GM19438 (cell line): ENCODE data around the gene SYT17.

ENCODE experiments used
- ATAC-seq: cut with Tn5 transposase; IDR thresholded peaks from one replicate; pipeline ENCODE4 v1.9.1; 2021; ENCODE audit warnings: low read depth; ENCODE audit not compliant: unreplicated experiment

Gene SYT17

DNA sequence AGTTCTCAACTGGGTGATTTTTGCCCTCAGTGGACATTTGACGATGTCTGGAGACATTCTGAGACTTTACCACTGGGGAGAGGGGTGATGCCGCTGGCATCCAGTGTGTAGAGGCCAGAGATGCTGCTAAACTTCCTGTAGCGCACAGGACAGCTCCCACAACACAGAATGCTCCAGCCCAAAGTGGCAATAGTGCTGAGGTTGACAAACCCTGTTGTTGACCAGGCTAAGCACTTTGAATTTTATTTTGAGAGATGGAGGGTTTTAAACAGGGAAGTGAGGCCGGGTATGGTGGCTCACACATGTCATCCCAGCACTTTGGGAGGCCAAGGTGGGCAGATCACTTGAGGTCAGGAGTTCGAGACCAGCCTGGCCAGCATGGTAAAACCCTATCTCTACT is 44.0 kb downstream of the SYT17 start:
- ATAC-seq = no peak

DNA sequence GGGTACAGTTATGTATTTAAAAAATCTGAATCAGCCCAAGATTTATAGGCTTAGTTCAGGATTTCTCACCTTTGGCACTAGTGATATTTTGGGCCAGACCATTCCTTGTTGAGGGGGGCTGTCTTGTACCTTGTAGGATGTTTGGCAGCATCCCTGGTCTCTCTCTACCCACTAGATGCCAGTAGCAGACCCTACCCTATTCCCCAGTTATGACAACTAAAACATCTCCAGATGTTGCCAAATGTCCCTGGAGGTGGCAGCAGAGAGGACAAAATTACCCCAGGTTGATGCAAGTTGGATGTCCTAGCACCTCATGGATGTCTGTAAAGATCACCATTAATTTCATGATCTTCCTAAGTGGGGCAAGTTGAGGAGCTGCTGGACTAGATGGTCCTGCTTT is 45.8 kb downstream of the SYT17 start:
- no peak for ATAC-seq

DNA sequence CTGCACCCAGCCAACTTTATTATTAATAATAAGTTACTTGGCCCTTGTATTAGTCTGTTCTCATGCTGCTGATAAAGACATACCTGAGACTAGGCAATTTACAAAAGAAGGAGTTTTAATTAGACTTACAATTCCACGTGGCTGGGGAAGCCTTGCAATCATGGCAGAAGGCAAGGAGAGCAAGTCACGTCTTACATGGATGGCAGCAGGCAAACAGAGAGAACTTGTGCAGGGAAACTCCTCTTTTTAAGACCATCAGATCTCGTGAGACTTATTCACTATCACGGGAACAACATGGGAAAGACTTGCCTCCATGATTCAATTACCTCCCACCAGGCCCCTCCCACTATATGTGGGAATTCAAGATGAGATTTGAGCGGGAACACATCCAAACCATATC is 47.7 kb downstream of the SYT17 start:
- no peak for ATAC-seq

DNA sequence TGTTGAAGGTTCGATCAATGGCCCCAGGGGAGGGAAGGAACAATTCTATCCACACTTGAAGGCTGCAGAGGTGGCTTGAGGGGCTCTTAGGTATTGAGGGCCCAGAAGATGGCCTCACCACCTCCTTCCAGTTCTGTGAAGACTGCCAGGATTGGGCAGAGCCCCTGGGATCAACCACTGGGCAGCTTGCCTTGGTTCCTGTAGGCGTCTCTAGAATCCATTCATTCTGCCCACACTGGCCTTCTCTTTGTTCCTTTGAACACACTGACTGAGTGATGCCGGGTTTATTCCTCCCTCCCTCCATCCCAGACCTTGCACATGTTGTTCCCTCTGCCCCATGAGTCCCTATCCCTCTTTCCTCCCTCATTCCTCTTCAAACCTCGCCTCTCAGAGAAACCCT is 50.5 kb downstream of the SYT17 start:
- no peak for ATAC-seq

DNA sequence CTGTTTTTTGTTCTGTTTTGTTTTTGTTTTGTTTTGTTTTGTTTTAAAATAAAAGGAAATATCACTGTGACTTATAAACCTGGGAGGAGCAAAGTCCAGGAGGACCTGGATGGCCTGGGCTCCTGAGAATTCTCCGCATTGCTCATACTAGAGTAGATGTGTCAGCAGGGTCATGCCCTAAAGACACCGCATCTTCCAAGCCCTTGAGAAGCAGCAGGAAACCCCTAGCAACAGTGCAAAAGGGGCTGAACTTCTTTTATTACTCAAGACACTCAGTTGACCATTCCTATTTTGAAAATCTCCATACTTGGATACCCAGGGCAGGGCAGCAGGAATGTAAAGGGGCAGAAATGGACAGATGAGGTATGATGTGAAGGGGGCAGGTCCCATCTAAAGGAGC is 51.8 kb downstream of the SYT17 start:
- ATAC-seq = no peak

DNA sequence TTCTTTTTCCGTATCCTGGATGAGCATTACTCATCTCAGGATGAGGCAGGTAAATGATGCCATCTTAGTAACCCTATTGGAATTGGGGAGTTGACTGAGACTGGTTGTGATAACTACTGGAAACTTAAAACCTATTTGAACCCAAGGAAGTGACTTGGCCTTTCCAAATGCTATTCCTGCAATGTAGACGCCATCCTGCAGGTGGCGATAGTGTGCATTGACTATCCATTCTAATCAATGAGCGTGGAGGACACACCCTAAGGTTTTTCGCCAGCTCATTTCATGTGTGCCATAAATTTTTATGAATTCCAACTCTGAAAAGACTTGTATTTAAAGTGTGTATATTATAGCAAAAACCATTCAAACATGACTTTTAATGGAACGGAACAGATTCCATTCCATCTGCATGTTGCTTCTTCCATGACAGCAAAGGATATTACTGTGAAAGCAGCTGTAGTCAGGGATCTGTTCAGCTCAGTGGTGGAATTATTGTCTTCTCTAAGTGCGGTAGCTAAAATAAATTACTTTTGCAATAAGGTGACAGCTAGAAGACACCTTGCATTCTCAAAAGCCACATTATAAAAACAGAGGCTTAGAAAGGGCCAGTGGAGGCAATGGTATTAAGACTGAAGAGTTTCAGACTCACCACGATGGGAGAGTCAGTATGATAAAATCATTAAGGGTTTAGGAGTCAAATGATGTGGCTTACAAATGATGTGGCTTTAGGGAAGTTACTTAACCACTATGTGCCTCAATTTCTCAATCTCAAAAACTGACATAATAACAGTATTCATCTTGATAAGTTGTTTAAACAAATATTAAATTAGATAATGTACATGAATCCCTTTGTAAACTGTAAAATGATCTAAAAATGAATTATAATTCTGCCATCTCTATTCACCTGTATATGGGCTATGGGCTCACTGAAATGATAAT is 55.5 kb downstream of the SYT17 start:
- no peak for ATAC-seq

DNA sequence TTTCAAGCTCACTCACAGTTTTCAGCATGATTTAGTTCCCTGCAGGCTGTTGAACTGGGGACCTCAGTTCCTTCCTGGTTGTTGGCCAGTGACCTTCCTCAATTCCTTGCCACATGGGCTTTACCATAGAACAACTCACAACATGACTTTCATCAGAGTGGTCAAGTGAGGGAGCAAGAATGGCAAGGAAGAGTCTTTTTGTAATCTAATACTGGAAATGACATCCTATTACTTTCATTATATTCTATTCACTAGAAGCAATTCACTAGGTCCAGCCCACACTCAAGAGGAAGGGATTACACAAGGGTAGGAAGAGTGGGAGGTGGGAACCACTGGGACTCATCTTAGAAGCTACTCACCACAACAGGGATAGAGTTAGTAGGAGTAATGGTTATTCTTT is 57.6 kb downstream of the SYT17 start:
- ATAC-seq = no peak

DNA sequence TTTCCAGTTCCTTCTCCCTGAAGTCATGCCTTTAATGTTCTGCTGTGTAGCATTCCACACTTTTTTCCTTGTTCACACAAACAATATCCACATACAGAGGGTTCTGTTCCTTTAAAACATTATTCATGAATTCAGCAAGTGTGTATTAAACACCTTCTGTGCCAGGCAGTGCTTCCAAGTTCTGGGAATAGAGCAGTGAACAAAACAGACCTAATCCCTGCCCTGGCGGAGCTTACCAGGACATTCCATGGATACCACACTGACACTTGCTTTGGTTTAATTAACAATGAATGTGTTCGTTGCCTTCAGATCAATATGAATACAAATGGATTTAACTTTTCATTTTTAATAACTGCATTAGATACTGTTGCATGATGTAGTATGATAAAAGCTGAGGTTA is 59.6 kb downstream of the SYT17 start:
- no peak for ATAC-seq

DNA sequence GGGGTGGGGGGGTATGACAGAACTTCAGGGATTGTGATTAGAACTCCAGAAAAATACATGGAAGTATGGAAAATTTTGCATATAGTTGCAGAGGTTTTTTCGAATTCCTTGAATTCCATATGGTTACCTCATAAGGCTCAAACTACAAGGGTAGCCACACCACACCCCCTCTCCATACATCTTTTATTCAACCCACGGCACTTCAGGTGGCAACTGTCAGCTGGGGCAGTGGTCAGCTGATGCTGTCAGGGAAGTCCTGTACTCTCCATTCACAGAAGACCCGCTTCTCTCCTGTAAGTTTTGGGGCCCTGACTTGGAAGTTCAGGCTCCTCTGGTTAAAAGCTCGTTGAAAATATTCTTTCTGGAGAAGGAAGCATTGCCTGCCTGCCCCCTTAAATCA is 60.0 kb downstream of the SYT17 start:
- no peak for ATAC-seq

DNA sequence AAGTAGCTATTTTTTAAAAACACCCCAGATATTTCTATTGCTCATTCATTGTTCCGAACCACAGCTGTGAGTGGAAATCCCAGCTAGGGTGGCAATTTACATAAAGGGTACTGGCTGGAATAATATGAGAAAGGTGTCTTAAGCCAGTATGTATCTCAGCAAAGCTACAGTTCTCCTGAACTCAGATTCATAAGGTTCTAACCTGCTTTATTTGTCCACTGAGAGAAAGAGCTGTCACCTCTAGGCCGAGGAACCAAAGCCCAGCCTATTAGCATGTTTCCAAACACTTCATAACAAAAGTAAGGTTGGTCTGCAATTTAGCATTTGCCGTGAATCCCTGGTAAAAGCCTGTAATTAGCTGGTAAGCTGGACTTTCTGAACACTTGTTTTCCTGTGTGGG is 60.5 kb downstream of the SYT17 start:
- ATAC-seq = no peak

DNA sequence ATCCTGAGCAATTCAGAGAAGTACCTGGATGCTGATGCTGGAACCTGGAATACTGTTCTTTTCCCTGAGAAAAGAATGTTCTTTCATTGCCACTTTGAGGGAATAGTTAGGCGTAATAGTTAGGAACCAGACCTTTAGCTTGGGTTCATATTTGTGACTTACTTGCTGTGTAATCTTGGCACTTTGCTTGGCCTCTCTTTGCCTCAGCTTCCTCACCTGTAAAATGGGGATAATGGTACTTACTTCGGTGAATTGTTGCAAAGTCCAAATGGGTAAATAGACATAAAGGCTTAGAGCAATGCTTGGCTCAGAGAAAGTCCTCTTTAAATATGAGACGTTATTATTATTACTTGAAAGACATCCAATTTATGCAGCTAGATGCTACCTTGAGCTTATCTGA is 62.5 kb downstream of the SYT17 start:
- no peak for ATAC-seq

DNA sequence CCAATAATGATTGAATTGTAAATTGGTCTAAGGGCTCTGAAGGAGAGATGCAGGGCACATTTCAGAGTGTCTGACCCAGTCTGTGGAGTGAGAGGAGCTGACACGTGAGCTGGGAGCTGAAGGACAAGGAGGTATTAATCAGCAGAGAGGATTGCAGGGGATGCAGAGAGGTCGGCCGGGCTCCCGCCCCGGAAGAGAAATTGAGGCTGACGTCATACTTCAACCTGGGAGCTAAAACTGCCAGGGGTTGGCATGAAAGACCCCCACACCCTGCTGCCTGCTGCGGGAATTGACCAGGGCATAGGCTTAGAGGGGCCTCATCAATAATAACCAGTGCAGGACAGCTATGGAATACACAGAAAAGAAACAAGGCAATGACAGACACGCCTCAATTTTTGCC is 63.8 kb downstream of the SYT17 start:
- ATAC-seq = no peak

DNA sequence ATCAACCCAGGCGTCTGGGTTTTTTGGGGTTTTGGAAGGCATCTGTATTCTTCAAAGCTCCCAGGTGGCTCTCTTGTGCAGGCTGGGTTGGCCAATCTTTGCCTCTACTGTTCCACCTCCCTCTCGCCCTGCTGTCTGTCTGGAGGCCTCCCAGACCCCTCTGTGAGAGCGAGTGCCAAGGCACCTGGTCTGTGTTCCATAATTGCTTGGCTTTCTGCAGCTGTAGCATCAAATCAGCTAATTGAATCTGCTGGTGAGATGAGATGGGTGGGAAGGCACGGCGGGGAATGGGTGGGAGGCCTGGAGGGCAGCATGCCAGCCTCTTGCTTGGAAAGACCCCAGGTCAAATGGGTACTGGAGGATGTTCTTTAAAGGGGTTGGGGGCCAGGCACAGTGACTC is 64.9 kb downstream of the SYT17 start:
- no peak for ATAC-seq

DNA sequence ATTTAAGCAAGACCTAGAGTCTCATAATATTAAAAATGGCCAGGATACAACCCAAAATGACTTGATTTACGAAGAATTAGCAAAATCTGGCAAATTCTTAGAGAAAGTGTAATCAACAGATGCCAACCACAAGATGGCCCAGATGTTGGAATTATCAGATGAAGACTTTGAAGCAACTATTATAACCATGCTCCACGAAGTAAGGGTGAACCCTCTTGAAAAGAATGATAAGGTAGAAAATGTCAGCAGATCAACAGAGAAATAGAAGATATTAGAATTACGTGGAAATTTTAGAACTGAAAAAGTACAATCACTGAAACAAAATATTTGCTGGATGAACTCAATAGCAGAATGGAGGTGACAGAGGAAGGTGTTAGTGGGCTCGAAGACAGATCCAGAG is 67.4 kb downstream of the SYT17 start:
- ATAC-seq = no peak

DNA sequence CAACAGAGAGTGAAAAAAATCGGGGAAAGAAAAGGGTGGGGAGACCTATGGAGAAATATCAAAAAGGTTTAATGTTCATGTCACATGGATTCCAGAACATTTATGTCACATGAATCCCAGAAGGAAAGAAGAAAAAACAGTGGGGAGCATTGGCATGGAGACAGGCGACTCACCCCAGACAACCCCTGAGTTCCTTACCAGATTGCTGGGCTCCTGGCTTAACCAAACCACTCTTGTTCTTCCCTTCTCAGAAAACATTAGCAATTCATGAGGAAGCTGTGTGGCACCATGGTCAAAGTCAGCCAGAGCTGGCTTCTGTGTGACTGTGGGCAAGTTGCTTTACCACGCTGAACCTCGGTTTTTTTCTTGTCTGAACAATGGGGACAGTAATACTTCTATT is 67.8 kb downstream of the SYT17 start:
- ATAC-seq = no peak

DNA sequence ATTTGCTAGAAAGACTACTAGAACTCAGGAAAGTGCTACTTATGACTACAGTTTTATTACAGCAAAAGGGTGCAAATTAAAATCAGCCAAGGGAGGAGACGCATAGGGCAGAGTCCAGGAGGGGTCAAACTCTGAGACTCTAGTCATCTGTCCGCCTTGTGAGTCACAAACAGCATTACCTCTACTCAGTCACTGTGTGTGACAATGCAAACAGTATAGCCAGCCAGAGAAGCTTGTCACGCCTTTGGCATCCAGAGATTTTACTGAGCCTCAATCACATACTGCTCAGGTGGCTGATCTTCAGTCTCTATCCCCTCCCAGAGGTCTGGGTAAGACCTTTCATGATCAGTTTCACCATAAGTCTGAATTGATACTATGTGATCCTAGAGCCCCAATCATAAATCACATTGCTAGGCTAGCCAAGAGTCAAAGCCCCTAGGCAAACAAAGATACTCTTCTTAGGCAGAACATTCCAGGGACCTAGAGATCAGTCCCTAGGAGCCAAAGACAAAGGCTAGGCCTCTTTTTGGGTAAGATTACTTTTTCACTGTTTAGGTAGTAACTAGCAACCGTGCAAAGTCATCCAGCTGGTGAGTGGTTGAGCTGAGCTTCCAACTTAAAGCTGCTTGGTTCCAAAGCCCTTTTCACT is 68.6 kb downstream of the SYT17 start:
- ATAC-seq = no peak

DNA sequence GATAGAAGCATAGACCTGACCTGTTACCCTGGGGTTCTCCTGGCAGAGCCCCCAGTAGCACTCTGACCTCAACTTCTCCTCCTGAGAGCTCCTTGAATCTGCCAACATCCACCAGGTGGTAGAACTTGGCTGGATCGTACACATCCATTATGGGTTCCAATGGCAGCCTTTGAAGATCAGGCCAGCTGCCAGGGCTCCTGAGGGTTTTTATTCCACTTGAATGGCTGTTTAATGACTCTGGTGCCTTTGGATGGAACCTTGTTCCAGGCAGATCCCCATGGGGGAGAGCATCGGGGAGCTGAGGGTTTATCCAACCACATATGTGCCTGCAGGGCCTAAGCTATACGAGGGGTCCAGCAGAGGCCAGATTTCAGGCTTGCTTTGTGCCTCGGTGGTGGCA is 70.4 kb downstream of the SYT17 start:
- ATAC-seq = no peak

DNA sequence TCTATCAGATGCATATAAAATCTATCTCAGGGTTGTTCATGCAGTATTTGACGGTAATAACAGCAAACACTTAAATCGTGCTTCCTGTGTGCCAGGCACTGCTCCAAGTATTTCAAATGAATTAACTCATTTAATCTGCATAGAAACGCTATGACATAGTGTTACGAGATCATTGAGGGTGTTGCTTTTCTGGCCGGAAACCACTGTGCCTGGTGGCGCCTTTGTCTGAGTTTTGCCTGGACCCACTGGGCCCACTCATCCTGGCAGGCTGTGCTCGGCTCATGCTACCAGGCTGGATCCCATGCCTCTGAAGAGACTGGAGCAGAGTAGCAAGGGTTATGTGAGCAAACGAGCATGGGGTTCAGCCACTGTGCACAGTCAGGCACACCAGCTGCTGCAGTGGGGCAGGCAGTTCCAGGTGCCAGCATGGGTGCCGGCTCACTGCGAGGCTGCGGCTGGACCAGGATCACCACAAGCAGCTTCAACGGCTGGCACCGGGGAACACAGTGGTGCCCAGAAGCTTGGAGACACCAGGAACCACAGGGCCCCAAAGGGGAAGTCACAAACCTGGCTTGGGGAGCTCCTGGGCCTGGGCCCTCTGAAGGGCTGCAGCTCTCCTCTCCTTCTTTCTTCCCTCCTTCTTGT is 71.6 kb downstream of the SYT17 start:
- ATAC-seq = no peak

DNA sequence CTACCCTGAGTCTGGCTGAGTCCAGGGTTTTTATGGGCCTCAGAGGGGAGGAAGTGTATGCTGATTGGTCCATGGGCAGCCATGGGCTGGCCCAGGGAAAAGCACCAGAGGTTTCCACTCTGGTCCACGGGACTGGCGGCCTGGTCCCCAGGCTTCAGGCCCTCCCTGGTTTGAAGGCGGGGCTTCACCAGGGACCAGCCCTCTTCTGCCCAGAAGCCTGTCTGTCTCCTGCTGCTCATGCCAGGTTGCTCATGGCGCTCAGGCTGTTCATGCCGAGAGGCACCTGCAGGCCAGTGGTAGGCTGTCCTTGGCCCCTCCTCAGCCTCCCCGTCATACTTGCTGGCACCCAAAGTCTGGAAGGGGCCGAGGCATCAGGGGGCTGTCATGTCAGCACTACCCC is 72.5 kb downstream of the SYT17 start:
- ATAC-seq = no peak

DNA sequence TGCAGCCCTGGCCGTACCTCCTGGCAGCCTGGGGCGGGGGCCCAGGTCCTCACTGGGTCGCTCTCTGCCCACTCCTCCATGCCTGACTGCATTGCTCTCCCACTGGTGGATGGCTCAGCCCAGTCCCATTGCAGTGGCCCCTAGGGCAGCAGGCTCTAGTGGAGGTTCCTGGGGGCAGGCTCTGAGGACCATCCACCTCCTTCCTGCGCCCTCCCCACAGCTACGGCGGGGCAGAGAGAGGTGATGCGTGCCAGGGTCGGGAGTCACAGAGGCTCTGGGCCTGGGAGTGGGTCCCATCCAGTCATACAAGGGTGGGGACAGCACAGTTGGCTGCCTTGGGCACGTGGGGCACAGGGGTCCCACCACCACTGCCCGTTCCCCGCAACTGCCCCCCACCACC is 73.5 kb downstream of the SYT17 start:
- ATAC-seq = no peak

DNA sequence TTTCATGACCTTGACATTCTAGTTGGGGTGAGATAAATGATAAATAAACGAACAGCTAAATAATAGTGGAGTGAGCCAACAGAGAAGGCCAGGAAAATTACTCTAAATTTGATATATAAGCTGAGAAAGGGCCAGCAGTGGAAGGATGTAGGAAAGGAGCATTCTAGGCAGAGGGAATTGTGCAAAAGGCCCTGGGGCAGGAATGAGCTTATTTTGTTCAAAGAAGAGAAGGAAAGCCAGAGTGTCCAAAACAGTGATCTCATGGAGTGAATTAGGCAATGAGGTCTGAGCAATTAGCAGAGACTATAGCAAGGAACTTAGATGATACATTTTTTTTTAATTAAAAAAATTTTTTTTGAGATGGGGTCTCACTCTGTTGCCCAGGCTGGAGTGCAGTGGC is 74.1 kb downstream of the SYT17 start:
- no peak for ATAC-seq
